ENCODE results near the gene MGAT3. TPM values are rescaled to one million over a fixed set of nuclear protein-coding genes. Genes with fewer than 3 reads are reported as not detected.
"Not testable (repeated sequence)": the region's sequence is repeated elsewhere in the genome, so short reads cannot be mapped to it uniquely, and the experiment has no call there.

MGAT3 gene
- polyA plus RNA-seq, 1 donor, result 22.4 TPM

DNA sequence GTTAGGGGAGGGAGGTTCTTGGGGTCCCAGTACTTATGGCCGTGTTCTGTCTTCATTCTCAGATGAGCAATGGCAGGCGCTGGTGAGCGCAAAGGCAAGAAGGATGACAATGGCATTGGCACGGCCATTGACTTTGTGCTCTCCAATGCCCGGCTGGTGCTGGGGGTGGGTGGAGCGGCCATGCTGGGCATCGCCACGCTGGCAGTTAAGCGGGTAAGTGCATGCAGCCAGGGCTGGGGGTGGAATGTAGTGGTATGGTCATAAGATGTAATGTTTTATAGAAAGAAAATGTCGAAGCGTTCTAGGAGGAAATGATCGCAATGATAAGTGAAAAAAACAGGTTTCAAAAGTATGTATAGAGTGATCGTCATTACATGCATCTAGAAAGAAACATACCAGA is 54.4 kb downstream of the MGAT3 start:
- DNase-seq, result no peak

DNA sequence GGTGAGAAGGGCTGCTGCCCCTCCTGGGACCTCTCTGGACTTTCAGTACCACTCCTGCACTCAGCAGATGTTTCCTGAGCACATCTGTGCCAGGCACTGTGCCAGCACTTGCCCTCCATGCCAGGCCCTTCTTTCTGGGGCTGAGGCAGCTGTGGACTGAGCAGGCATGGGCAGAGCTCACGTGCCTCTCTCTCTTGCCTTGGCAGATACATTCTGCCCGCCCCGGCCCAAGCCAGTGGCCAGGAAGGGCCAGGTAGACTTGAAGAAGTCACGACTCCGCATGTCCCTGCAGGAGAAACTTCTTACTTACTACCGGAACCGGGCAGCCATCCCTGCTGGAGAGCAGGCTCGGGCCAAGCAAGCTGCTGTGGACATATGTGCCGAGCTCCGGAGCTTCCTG is 55.2 kb downstream of the MGAT3 start:
- no peak for DNase-seq

DNA sequence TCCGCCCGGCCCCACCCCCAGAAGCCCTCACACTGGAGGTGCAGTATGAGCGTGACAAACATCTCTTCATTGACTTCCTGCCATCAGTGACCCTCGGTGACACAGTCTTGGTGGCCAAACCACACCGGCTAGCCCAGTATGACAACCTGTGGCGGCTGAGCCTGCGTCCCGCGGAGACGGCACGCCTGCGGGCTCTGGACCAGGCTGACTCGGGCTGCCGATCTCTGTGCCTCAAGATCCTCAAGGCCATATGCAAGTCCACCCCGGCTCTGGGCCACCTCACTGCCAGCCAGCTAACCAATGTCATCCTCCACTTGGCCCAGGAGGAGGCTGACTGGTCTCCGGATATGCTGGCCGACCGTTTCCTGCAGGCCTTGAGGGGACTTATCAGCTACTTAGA is 57.0 kb downstream of the MGAT3 start:
- no peak for DNase-seq

DNA sequence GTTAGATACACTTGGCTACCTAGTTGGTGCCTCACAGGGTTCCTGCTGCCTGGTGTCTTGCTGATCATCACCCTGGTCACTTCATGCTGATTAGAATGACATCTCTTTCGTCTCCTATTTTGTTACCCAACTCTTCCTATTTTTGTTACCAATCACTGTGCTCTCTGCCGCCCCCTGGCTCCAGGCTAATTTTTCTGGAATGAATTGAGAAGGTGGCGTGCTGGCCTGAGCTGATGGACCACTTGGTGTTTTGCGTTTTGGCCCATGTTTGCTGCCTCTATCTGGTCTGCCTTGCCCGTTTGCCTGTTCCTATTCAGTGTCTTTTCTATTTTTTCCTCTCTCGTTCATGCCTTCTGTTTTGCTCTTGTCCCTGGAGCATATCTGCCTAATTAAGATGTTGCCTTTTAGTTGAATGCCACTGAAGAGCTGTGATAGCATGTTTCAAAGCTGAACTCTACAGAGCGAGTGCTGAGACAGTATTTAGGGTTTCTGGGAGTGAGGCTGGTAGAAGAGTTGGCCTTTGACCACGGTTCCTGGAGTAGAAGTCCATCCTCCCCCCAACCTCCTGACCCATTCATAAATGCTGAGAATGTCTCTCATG is 57.7 kb downstream of the MGAT3 start:
- no peak for DNase-seq

DNA sequence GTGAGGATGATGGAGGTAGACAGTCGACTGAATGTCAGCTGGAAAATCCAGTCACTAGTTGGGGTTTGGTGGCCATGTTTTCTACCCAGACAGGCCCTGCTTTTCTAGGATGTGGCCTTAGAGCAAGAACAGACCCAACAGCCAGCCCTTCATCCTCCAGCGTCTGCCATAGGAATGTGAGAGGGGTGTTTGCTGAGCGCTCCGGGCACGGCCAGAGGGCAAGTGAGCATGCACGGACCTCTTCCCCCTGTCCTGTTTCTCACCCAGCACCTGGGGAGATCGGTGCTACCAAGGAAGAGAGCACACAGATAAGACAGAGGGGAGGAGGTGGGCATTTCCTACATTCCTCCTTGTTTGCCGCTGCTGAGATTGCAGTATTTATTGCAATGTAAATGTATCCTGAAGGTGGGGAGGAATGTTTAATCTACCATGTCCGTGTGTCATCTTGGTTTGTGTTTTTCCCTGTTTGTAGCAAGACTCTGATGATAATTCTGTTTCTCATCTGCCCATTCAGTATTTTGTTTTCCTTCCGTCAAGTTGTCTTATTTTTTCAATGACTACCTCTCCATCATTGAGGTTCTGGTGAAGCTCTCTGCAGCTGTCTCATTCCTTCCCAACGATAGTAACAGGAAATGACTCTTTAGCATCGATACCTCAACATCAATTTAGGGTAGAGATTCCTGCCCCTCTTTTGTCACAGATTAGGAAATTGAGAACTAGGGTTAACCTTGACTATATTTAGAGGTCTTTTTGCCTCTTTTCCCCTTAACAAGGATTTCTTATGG is 58.6 kb downstream of the MGAT3 start:
- DNase-seq, result no peak

DNA sequence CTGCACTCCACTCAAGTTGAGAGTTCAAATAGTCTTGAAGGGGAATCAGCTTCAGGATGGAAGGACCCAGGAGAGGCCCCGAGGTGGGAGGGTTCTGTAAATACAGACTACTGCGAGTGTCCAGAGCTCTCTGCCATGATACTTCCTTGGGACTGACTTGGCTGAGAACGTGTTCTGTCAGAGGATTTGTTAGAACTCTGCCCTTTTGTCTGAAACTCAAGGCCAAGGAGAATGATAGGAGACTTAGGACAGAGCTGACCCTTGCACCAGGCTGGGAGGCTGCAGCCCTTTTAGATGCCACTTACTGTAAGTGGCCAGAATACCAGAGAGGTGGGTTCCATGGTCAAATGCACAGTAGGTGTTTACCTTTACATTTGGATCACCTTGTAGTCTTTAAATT is 60.7 kb downstream of the MGAT3 start:
- no peak for DNase-seq

DNA sequence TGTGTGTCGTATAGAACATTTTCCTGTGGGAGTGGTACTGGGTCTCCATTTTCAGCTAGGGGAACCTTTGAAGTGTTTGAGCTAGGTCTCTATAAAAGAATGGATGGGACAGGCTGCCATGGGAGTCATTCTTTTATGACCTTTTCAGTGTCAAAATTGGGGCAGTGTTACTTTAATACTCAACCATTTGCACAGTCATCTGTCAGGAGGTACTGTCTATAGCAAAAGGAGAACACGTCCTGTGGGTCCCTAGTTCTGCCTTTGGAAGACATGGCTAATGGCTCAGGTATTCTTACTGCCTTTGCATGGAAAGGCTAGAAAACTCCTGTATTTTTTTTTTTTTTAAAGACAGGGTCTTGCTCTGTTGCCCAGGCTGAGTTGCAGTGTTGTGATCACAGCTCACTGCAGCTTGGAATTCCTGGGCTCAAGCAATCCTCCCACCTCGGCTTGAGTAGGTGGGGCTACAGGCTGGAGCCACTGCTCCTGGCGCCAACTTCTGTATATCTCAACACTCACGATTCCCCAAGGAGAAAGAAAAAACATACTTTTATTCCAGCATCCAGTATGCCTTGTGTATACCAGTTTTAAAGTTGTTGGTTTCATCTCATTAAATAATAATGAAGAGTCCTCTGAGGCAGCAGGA is 61.5 kb downstream of the MGAT3 start:
- no peak for DNase-seq

DNA sequence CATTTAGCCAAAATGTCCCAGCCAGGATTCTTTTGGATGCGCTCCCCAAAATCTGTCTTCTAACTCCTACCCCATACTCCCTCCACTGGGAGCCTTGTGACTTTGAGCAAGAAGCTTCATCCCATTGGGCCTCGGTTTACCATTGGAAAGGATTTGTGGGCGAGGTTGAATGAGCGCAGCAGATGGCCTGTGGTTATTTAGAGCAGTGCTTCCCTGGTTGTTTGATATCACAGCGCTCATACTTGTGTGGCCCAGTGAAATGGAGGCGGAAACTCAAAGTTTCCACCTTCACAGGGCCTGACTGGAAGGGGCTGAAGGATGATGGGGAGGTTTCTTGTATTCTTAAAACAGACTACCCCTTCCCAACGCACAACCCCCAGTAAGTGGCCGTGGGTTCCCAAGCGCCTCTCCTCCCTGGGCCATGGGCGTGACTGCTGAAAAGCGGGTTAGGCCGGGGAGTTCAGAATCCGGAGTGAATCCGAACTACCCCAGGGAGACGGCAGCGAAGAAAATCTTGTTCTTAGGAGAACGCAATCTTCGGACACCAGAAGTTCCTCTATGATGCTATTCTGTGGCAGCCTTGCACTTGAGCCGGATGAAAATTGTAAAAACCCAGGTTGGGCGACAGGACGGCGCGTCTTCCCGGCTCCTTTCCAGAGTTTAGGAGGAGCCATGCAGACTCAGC is 62.3 kb downstream of the MGAT3 start:
- no peak for DNase-seq

DNA sequence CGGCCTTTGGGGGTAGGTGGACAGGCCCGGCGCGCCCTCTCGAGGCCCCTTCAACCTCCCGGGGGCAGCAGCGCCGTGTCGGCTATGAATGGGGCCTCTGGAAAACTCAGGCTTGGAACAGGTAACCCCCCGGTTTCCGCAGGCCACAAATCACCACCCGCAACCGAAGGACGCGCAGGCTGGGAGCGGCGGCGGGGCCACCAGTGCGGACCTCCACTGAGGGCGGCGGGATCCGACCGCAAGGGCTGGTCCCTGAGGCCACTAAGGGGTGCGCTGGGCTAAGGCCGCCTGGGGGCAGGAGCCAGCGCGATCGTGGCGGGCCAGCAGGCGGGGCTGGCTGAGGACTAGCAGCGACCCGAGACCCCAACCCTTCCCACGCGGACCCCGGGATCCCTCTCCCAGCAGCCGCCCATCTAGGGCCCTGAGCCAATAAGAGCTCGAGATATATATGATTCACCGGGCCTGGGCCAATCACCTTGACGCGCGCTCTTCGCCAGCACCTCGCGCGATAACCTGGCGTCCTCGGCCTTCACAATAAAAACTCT is 62.9 kb downstream of the MGAT3 start:
- DNase-seq, result peak; percentile 98

DNA sequence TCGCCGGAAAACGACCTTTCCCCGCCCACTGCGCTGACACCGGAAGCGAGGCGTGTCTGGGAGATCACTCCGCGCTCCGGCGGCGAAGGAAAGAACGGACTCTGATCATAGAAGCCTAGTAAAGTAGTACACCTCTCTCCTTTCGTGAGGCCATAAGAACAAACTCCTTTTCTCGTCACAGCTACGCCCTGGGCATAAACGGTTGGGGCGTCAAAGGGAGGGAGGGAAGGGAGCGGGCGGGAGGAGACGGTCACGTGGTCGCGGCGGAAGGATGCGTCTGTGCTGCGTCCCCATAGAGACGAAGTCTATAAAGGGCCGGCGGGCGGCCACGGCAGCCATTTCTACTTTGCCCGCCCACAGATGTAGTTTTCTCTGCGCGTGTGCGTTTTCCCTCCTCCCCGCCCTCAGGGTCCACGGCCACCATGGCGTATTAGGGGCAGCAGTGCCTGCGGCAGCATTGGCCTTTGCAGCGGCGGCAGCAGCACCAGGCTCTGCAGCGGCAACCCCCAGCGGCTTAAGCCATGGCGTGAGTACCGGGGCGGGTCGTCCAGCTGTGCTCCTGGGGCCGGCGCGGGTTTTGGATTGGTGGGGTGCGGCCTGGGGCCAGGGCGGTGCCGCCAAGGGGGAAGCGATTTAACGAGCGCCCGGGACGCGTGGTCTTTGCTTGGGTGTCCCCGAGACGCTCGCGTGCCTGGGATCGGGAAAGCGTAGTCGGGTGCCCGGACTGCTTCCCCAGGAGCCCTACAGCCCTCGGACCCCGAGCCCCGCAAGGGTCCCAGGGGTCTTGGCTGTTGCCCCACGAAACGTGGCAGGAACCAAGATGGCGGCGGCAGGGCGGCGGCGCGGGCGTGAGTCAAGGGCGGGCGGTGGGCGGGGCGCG is 63.7 kb downstream of the MGAT3 start, which contains the start of gene ATF4:
Gene ATF4 (plus strand): TSS at position 337 of the 880 bp plus-strand sequence. CDS start 884 bp downstream, outside the sequence.
- DNase-seq, result peak; percentile 77

DNA sequence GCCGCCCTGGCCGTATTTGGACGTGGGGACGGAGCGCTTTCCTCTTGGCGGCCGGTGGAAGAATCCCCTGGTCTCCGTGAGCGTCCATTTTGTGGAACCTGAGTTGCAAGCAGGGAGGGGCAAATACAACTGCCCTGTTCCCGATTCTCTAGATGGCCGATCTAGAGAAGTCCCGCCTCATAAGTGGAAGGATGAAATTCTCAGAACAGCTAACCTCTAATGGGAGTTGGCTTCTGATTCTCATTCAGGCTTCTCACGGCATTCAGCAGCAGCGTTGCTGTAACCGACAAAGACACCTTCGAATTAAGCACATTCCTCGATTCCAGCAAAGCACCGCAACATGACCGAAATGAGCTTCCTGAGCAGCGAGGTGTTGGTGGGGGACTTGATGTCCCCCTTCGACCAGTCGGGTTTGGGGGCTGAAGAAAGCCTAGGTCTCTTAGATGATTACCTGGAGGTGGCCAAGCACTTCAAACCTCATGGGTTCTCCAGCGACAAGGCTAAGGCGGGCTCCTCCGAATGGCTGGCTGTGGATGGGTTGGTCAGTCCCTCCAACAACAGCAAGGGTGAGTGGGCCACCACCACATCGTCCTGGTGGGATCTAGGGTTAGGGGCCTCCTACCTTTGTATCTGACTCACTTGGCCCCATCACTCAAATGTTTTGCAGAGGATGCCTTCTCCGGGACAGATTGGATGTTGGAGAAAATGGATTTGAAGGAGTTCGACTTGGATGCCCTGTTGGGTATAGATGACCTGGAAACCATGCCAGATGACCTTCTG is 64.5 kb downstream of the MGAT3 start:
- not testable (repeated sequence) for DNase-seq

DNA sequence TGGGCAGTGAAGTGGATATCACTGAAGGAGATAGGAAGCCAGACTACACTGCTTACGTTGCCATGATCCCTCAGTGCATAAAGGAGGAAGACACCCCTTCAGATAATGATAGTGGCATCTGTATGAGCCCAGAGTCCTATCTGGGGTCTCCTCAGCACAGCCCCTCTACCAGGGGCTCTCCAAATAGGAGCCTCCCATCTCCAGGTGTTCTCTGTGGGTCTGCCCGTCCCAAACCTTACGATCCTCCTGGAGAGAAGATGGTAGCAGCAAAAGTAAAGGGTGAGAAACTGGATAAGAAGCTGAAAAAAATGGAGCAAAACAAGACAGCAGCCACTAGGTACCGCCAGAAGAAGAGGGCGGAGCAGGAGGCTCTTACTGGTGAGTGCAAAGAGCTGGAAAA is 65.3 kb downstream of the MGAT3 start:
- not testable (repeated sequence) for DNase-seq

DNA sequence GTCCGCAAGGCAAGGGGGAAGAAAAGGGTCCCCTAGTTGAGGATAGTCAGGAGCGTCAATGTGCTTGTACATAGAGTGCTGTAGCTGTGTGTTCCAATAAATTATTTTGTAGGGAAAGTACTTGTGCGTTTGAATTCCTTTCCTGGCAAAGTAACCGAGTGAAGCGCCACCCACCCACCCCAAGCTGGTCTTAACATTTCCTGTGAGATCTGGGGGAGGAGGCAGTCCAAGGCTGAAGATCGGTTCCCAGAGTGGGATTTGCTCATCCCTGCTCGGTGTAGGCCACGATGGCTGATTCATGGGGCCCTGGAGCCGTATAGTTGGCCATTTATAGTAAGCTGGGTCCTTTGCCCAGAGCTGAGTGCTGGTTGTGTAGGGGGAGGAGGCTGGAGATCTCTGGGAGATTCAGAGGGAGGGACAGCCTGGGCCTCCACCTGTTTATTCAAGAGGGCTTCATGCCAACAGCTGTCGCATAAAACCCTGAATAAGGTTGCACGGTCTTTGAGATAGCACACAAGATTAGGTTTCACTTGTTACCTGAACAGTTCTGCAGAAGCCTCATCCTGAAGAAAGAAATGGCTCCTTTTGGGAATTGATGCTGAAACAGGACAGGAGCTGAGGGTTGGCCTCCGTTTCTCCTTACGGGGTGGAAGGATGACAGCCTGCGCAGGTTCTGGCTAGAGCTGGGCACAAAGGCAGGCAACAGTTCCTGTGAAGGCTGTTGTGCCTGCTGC is 65.9 kb downstream of the MGAT3 start:
- DNase-seq, result no peak

DNA sequence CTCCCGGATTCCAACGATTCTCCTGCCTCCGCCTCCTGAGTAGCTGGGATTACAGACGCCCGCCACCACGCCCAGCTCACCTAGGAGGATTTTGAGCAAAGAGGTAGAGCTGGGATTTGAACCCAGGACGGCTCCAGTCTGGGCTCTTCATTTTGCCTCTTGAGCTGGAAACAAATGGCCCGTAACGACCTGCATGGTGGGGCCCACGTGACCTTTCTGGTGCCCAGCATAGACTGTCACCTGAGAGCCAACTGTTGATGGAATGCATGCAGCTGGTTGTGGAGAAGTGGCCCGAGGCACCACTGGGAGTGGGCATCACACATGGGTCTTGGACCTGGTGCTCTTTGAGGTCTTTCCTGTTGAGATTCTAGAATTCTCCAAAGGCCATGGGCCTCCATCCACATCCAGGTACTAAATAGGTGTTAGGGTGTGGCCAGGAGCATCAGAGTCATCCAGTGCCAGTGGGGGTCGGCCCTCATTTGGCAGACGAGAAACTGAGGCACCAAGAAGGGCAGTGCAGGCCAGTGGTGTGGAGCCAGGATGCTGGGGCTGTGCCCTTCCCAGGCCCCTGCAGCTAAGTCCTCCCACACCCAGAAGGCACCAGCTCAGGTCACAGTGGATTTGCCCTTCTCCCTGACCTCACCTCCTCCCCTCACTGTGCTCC is 67.4 kb downstream of the MGAT3 start:
- DNase-seq, result no peak

DNA sequence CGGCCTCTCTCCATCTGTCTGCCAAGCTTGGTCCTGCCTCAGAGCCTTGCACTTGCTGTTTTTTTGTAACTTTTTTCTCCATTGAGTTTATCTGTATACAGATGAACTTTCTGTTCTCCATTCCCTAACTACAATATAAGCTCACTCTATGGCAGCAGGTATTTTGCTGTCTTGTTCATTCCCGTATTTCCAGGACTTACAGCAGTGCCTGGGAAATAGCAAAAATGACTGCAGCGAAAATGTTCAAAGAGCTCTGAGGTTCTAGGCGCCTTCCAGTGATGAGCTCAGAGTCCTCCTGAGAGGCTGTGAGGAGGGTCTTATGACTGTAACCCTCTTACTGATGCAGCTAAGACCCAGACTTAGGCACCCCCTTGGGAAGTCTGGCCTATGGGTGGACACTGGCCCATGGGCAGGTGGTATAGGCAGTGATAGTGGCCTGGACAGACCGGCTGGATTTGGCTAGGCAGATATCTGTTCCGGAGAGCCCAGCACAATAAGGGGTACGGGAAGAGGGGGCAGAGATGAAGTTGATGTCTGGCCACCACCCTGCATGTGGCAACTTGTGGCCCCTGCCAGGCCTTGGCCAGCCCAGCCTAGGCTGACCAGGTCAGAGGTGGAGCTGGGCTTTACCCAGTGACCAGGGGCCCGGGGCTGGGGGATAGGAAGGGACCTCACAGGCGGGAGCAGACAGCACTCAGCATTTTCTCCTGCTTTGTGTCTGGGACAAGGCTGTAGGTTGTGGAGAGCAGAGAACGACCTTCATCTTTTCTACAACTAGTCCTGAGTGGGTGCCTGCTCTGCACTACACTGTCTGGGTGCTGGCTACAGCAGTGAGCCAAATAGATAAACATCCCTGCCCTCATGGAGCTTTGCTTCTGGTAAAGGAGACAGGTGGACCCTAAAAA is 68.2 kb downstream of the MGAT3 start:
- DNase-seq, result no peak

DNA sequence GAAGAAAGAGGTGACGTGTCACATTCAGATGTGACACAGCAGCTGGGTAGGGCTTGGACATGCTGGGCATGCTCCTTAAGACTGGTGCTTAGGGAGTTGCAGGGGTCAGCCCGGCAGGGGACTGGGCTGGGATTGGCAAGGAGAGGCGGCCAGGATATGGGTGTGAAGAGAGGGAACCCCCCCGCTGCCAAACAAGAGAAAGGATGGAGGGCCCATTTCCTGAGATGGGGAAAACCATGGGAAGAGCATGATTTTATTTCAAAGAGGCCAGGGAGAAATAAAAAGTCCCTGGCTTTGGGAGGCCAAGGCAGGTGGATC is 68.8 kb downstream of the MGAT3 start:
- DNase-seq, result no peak

DNA sequence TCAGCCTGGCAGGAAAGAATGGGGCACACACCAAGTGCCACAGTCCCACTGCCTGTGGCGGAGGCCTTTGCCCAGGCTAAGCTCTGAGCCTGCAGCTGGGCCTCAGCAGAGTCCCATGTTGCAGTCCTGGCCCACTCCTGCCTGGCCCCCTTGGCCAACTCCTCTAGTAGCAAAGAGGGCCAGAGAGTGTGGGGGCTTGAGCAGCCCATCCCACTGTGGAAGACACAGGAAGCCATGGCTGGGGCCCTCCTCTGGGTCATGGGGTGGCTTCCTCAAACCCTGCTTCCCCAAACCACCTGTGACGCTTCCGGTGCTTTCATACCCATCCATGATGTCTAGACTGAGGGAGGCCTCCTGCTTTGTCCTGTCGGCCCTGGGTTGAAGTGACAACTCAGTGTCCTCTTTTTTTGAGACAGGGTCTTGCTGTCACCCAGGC is 69.9 kb downstream of the MGAT3 start:
- no peak for DNase-seq

DNA sequence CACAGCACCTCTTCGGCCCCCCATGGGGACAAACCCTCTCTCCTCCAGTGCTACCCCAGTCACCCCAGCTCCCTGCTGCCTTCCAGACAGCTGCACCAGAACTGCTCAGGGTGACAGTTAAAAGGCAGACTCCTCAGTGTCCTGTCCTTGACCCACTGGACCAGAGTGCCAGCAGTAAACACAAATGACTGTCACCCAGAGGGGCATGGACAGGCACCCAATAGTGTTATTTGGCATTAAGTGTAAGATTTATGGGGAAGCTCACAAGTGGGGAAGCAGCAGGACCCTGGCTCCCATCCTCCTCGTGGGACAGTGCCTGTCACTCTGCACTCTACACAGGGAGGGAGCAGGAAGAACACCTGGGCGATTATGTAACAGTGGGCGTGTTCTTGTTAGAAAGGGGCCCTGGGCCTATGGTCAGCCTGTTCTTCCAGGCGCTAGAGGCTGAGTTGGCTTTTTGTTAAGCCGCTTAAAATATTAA is 70.7 kb downstream of the MGAT3 start:
- DNase-seq, result no peak
